ENCODE results near the gene FAM117B.

- TF ChIP-seq YY1 (IDR thresholded peaks at IDR 0.05; ENCODE audit: insufficient read depth, insufficient read length) = no peak
- no peak for TF ChIP-seq SUZ12 (IDR thresholded peaks at IDR 0.05; ENCODE audit: extremely low read depth, insufficient read depth, insufficient read length)
- no peak for TF ChIP-seq ZNF274 (IDR thresholded peaks at IDR 0.05; ENCODE audit: low read depth, low read length)
Measured at GRCh38 chr2:202635428-202636212, 851 bp downstream of the FAM117B start.

Data from NT2/D1 (cell line).